Hepatocyte (in vitro differentiated cells): Measurements from ENCODE around the gene GALNT5. TPM values are rescaled to one million over a fixed set of nuclear protein-coding genes. Genes with fewer than 3 reads are reported as not detected.
A peak's percentile ranks its signal among the peaks of the same experiment; 100 is the strongest.

Experiments used
- DNase-seq: peaks from one replicate; pipeline ENCODE4 v3.0.0-alpha.2; 2016; ENCODE audit warnings: low spot score
- H2AFZ ChIP-seq: fragments of 200-600 bp; sonication (generic); 2 replicates; pipeline ENCODE4 v1.6.0; 2016; ENCODE audit warnings: antibody characterized with exemption, mild to moderate bottlenecking
- H3K27ac ChIP-seq: fragments of 200-600 bp; sonication (generic); 2 replicates; pipeline ENCODE4 v1.5.1; 2016; ENCODE audit warnings: mild to moderate bottlenecking
- H3K27me3 ChIP-seq: fragments of 200-600 bp; sonication (generic); 2 replicates; pipeline ENCODE4 v1.6.1; 2016
- H3K36me3 ChIP-seq: fragments of 200-600 bp; sonication (generic); replicated peaks from 2 replicates; pipeline ENCODE4 v1.5.1; 2016; ENCODE audit warnings: low read depth; ENCODE audit not compliant: insufficient read depth
- H3K4me1 ChIP-seq: fragments of 200-600 bp; sonication (generic); 2 replicates; pipeline ENCODE4 v1.5.1; 2016; ENCODE audit warnings: mild to moderate bottlenecking, moderate library complexity; ENCODE audit not compliant: insufficient read depth
- H3K4me2 ChIP-seq: fragments of 200-600 bp; sonication (generic); 2 replicates; pipeline ENCODE4 v1.6.0; 2016
- H3K4me3 ChIP-seq: fragments of 200-600 bp; sonication (generic); 2 replicates; pipeline ENCODE4 v1.5.1; 2016; ENCODE audit warnings: mild to moderate bottlenecking
- H3K79me2 ChIP-seq: fragments of 200-600 bp; sonication (generic); 2 replicates; pipeline ENCODE4 v1.6.0; 2017; ENCODE audit warnings: mild to moderate bottlenecking
- H3K9me2 ChIP-seq: fragments of 200-600 bp; sonication (generic); replicated peaks from 2 replicates; pipeline ENCODE4 v1.6.0; 2017; ENCODE audit warnings: mild to moderate bottlenecking; ENCODE audit not compliant: insufficient read depth
- H3K9me3 ChIP-seq: fragments of 200-600 bp; sonication (generic); 2 replicates; pipeline ENCODE4 v1.5.1; 2016; ENCODE audit warnings: low read depth, mild to moderate bottlenecking
- H4K20me1 ChIP-seq: fragments of 200-600 bp; sonication (generic); 2 replicates; pipeline ENCODE4 v1.6.0; 2016; ENCODE audit warnings: mild to moderate bottlenecking; ENCODE audit not compliant: insufficient read depth, poor library complexity, severe bottlenecking
- EZH2 ChIP-seq: fragments of 200-600 bp; sonication (generic); IDR thresholded peaks from 2 replicates; pipeline ENCODE4 v1.6.1; 2016; ENCODE audit warnings: antibody characterized with exemption, mild to moderate bottlenecking, borderline replicate concordance
- EZH2phosphoT487 ChIP-seq: fragments of 200-600 bp; sonication (generic); IDR thresholded peaks from one replicate; pipeline ENCODE4 v1.6.1; 2018; ENCODE audit warnings: antibody characterized with exemption, mild to moderate bottlenecking, low read depth, moderate library complexity; ENCODE audit not compliant: unreplicated experiment, severe bottlenecking
- WGBS: methylation state at CpG from one replicate; pipeline ENCODE4 v1.1.6; 2016; ENCODE audit warnings: low lambda C conversion rate; ENCODE audit errors: missing lambda C conversion rate; 5-methylcytosine and 5-hydroxymethylcytosine counted together
- polyA plus RNA-seq: library from polyadenylated mRNA; unstranded; fragments of >200 nt; fragmentation: Nextera tagmentation; extraction: Ambion mirVana; gene quantifications from 2 replicates; pipeline ENCODE4 v1.2.1, GENCODE V29; 2016
- total RNA-seq: library from RNA; depleted of rRNA; stranded (reverse); fragments of >200 nt; gene quantifications from 2 replicates; pipeline ENCODE4 v1.2.3, GENCODE V29; 2014
- TF ChIP-seq, protein P1 (sequence below): fragments of 200-600 bp; sonication (generic); IDR thresholded peaks from 2 replicates; pipeline ENCODE4 v1.5.1; 2016; ENCODE audit warnings: antibody characterized with exemption, mild to moderate bottlenecking; ENCODE audit not compliant: poor library complexity

Gene GALNT5, protein sequence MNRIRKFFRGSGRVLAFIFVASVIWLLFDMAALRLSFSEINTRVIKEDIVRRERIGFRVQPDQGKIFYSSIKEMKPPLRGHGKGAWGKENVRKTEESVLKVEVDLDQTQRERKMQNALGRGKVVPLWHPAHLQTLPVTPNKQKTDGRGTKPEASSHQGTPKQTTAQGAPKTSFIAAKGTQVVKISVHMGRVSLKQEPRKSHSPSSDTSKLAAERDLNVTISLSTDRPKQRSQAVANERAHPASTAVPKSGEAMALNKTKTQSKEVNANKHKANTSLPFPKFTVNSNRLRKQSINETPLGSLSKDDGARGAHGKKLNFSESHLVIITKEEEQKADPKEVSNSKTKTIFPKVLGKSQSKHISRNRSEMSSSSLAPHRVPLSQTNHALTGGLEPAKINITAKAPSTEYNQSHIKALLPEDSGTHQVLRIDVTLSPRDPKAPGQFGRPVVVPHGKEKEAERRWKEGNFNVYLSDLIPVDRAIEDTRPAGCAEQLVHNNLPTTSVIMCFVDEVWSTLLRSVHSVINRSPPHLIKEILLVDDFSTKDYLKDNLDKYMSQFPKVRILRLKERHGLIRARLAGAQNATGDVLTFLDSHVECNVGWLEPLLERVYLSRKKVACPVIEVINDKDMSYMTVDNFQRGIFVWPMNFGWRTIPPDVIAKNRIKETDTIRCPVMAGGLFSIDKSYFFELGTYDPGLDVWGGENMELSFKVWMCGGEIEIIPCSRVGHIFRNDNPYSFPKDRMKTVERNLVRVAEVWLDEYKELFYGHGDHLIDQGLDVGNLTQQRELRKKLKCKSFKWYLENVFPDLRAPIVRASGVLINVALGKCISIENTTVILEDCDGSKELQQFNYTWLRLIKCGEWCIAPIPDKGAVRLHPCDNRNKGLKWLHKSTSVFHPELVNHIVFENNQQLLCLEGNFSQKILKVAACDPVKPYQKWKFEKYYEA
- 13.9 and 16.3 TPM in 2 replicates for total RNA-seq
- polyA plus RNA-seq, result 5.9 and 6.0 TPM in 2 replicates

- peak within 1 kb of the TSS; percentile 25 for H3K4me3 ChIP-seq
- H3K79me2 ChIP-seq, result no peaks in the 10 kb centered on the region
- no peaks in the 10 kb centered on the region for H3K36me3 ChIP-seq
- no peaks in the 10 kb centered on the region for H3K27me3 ChIP-seq
- peak within 1 kb of the TSS; percentile 96 for H3K27ac ChIP-seq
- H3K9me3 ChIP-seq, result no peaks in the 10 kb centered on the region
- H3K4me2 ChIP-seq, result peak within 1 kb of the TSS; percentile 78
- peaks cover 35% of the 10 kb centered on the region for H3K4me1 ChIP-seq
- WGBS, result 11% methylated on average over 15 of the region's 15 CpGs
- peak; percentile 51 for DNase-seq
- no peaks in the 10 kb centered on the region for H3K9me2 ChIP-seq
- H4K20me1 ChIP-seq, result no peaks in the 10 kb centered on the region
- TF ChIP-seq EZH2phosphoT487 (no peak), EZH2 (no peak)
- TF ChIP-seq, protein P1, sequence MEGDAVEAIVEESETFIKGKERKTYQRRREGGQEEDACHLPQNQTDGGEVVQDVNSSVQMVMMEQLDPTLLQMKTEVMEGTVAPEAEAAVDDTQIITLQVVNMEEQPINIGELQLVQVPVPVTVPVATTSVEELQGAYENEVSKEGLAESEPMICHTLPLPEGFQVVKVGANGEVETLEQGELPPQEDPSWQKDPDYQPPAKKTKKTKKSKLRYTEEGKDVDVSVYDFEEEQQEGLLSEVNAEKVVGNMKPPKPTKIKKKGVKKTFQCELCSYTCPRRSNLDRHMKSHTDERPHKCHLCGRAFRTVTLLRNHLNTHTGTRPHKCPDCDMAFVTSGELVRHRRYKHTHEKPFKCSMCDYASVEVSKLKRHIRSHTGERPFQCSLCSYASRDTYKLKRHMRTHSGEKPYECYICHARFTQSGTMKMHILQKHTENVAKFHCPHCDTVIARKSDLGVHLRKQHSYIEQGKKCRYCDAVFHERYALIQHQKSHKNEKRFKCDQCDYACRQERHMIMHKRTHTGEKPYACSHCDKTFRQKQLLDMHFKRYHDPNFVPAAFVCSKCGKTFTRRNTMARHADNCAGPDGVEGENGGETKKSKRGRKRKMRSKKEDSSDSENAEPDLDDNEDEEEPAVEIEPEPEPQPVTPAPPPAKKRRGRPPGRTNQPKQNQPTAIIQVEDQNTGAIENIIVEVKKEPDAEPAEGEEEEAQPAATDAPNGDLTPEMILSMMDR, result no peak
- H2AFZ ChIP-seq, result peak within 1 kb of the TSS; percentile 55
Measured at GRCh38 chr2:157257312-157258252, at the start of gene GALNT5. TSS of gene GALNT5 (plus strand) at chr2:157257705. CDS start at chr2:157258083, 378 bp downstream.

DNA sequence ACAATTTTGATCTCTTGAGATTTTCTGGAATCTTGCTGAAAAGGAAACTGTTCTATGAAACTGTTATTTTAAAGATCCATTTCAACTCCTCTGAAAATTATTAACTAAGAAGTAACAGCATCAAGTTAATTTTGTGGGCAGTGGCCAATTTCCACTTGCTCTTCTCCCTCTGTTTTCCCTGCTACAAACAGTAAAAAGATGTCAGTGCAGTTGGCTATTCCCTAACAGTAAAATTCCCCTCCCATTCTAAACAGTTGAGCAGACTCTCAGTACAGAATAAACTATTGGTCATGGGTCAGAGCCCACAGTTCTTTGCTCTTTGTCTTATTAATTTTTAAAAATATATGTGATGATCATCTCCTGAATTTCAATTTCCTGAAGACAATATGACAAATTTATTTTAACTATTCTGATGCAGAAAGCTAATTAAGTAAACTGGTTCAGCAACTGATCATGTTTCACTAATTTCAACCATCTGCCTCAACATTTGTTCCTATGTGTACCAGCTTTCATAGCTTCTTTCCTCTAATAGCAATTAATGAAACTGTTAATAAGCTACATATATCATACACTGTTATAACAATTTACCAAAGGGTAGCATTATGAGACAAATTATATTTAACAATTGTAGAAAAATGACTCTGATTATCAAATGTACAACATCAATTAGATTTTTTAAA is 41.1 kb upstream of the GALNT5 start:
- DNase-seq, result no peak
- H4K20me1 ChIP-seq, result no peaks in the 10 kb centered on the region
- no peaks in the 10 kb centered on the region for H3K36me3 ChIP-seq

More for the DNA sequence above, 41.1 kb upstream of the GALNT5 start:
- H2AFZ ChIP-seq, result no peak overlapping the region
- no peaks in the 10 kb centered on the region for H3K9me2 ChIP-seq
- H3K27me3 ChIP-seq, result no peaks in the 10 kb centered on the region
- no peak overlapping the region for H3K27ac ChIP-seq
- H3K4me3 ChIP-seq, result no peak overlapping the region
- no peak overlapping the region for H3K4me2 ChIP-seq
- TF ChIP-seq EZH2 (no peak), EZH2phosphoT487 (no peak)
- TF ChIP-seq, protein P1, result no peak
- no peaks in the 10 kb centered on the region for H3K9me3 ChIP-seq
- no peaks in the 10 kb centered on the region for H3K4me1 ChIP-seq
- H3K79me2 ChIP-seq, result no peaks in the 10 kb centered on the region
